Neural cell (in vitro differentiated cells): Measurements from ENCODE around the gene HSPA12A. TPM values are rescaled to one million over a fixed set of nuclear protein-coding genes. Genes with fewer than 3 reads are reported as not detected.

ENCODE experiments used
- H2AFZ ChIP-seq: fragments of 200-600, 300-800 bp; sonication (generic), shearing (Covaris generic); 2 replicates; pipeline ENCODE4 v1.6.0; 2014; ENCODE audit warnings: low read depth, mild to moderate bottlenecking, antibody characterized with exemption, low read length, moderate library complexity
- H3F3A ChIP-seq: fragments of 200-600 bp; shearing (Covaris generic); 2 replicates; pipeline ENCODE4 v1.6.1; 2016; ENCODE audit warnings: mild to moderate bottlenecking, moderate library complexity, mixed read lengths, antibody characterized with exemption, low read length; ENCODE audit not compliant: insufficient read depth, poor library complexity, severe bottlenecking
- H3K27ac ChIP-seq: fragments of 200-600, 300-800 bp; sonication (generic), shearing (Covaris generic); 2 replicates; pipeline ENCODE4 v1.5.1; 2014; ENCODE audit warnings: mild to moderate bottlenecking, low read length, moderate library complexity
- H3K27me3 ChIP-seq: fragments of 300-800, 200-600 bp; sonication (generic), shearing (Covaris generic); 2 replicates; pipeline ENCODE4 v1.6.0; 2014; ENCODE audit warnings: mild to moderate bottlenecking, low read depth, low read length, moderate library complexity; ENCODE audit not compliant: insufficient read depth
- H3K36me3 ChIP-seq: fragments of 300-800, 200-600 bp; sonication (generic), shearing (Covaris generic); 2 replicates; pipeline ENCODE4 v1.5.1; 2014; ENCODE audit warnings: mild to moderate bottlenecking, antibody characterized with exemption, low read length, moderate library complexity; ENCODE audit not compliant: insufficient read depth
- H3K4me2 ChIP-seq: fragments of 300-800, 200-600 bp; sonication (generic), shearing (Covaris generic); 2 replicates; pipeline ENCODE4 v1.6.0; 2014; ENCODE audit warnings: mild to moderate bottlenecking, low read length
- H3K4me3 ChIP-seq: fragments of 300-800, 200-600 bp; sonication (generic), shearing (Covaris generic); 2 replicates; pipeline ENCODE4 v1.5.1; 2014; ENCODE audit warnings: mild to moderate bottlenecking, low read length, moderate library complexity
- H3K79me2 ChIP-seq: fragments of 200-600 bp; shearing (Covaris generic); replicated peaks from 2 replicates; pipeline ENCODE4 v1.6.0; 2014; ENCODE audit warnings: mild to moderate bottlenecking, low read length, moderate library complexity; ENCODE audit not compliant: insufficient read depth
- H3K9ac ChIP-seq: fragments of 300-800, 200-600 bp; sonication (generic), shearing (Covaris generic); 2 replicates; pipeline ENCODE4 v1.6.1; 2016; ENCODE audit warnings: mild to moderate bottlenecking, low read length, mixed read lengths
- H3K9me2 ChIP-seq: fragments of 200-600 bp; shearing (Covaris generic); 2 replicates; pipeline ENCODE4 v1.6.1; 2016; ENCODE audit warnings: mild to moderate bottlenecking, low read length, mixed read lengths; ENCODE audit not compliant: insufficient read depth
- H3K9me3 ChIP-seq: fragments of 200-600, 300-800 bp; sonication (generic), shearing (Covaris generic); 2 replicates; pipeline ENCODE4 v1.6.1; 2016; ENCODE audit warnings: mild to moderate bottlenecking, mixed run types, low read length, moderate library complexity, mixed read lengths
- H4K20me1 ChIP-seq: fragments of 200-600 bp; shearing (Covaris generic); 2 replicates; pipeline ENCODE4 v1.6.1; 2016; ENCODE audit warnings: mild to moderate bottlenecking, mixed run types; ENCODE audit not compliant: insufficient read depth
- CTCF ChIP-seq: fragments of 450-650 bp; IDR thresholded peaks from 2 replicates; pipeline ENCODE4 v1.5.1; 2014; ENCODE audit warnings: antibody characterized with exemption, mild to moderate bottlenecking, moderate library complexity; ENCODE audit not compliant: poor library complexity, severe bottlenecking
- EP300 ChIP-seq: fragments of 450-650 bp; conservative IDR thresholded peaks from 2 replicates; pipeline ENCODE4 v1.6.1; 2014; ENCODE audit warnings: antibody characterized with exemption, mild to moderate bottlenecking, moderate library complexity; ENCODE audit not compliant: poor library complexity, severe bottlenecking
- EZH2 ChIP-seq: fragments of 200-600, 300-800 bp; shearing (Covaris generic), sonication (generic); IDR thresholded peaks from 2 replicates; pipeline ENCODE4 v1.6.1; 2014; ENCODE audit warnings: antibody characterized with exemption, low read length, borderline replicate concordance, mild to moderate bottlenecking; ENCODE audit not compliant: insufficient read depth, poor library complexity, severe bottlenecking
- MXI1 ChIP-seq: fragments of 450-650 bp; conservative IDR thresholded peaks from 2 replicates; pipeline ENCODE4 v1.6.1; 2014; ENCODE audit warnings: antibody characterized with exemption, mild to moderate bottlenecking; ENCODE audit not compliant: poor library complexity, severe bottlenecking
- POLR2AphosphoS5 ChIP-seq: IDR thresholded peaks from 2 replicates; pipeline ENCODE4 v1.6.1; 2012
- RAD21 ChIP-seq: fragments of 450-650 bp; conservative IDR thresholded peaks from 2 replicates; pipeline ENCODE4 v1.6.1; 2014; ENCODE audit warnings: antibody characterized with exemption, mild to moderate bottlenecking, moderate library complexity
- REST ChIP-seq: IDR thresholded peaks from 2 replicates; pipeline ENCODE4 v1.6.1; 2012; ENCODE audit warnings: borderline replicate concordance
- SMC3 ChIP-seq: fragments of 450-650 bp; conservative IDR thresholded peaks from 2 replicates; pipeline ENCODE4 v1.6.1; 2014; ENCODE audit warnings: antibody characterized with exemption, mild to moderate bottlenecking, moderate library complexity; ENCODE audit not compliant: poor library complexity
- TAF1 ChIP-seq: IDR thresholded peaks from 2 replicates; pipeline ENCODE4 v1.6.1; 2012; ENCODE audit warnings: low read depth
- polyA plus RNA-seq: library from polyadenylated mRNA; depleted of rRNA; stranded (reverse); fragments of >200 nt; gene quantifications from 2 replicates; pipeline ENCODE4 v1.2.3, GENCODE V29; 2014

HSPA12A gene
- polyA plus RNA-seq, 1 donor from 2014 or later, result 5.9 TPM

GRCh38 chr10:116710076-116710475, 32.3 kb downstream of the HSPA12A start:
- no peak for TF ChIP-seq MXI1
- TF ChIP-seq REST, result no peak
- no peak for TF ChIP-seq POLR2AphosphoS5
- no peak for TF ChIP-seq SMC3
- TF ChIP-seq EZH2, result no peak
- TF ChIP-seq CTCF, result no peak
- no peak for TF ChIP-seq TAF1
- TF ChIP-seq EP300, result no peak
- no peaks in the 10 kb centered on the region for H3K36me3 ChIP-seq
- H3K27ac ChIP-seq, result no peak overlapping the region
- no peak overlapping the region for H3K4me3 ChIP-seq
- H3K9me2 ChIP-seq, result no peaks in the 10 kb centered on the region
- H3K9me3 ChIP-seq, result no peaks in the 10 kb centered on the region
- H3K27me3 ChIP-seq, result no peaks in the 10 kb centered on the region
- H3K79me2 ChIP-seq, result no peaks in the 10 kb centered on the region
- H2AFZ ChIP-seq, result no peak overlapping the region
- H3K4me2 ChIP-seq, result no peak overlapping the region
- no peak overlapping the region for H3K9ac ChIP-seq
- H4K20me1 ChIP-seq, result no peaks in the 10 kb centered on the region
- H3F3A ChIP-seq, result no peaks in the 10 kb centered on the region

- no peaks in the 10 kb centered on the region for H3K9me3 ChIP-seq
- H3K9me2 ChIP-seq, result no peaks in the 10 kb centered on the region
- no peaks in the 10 kb centered on the region for H3K36me3 ChIP-seq
- no peaks in the 10 kb centered on the region for H3F3A ChIP-seq
- H3K4me3 ChIP-seq, result no peak overlapping the region
- TF ChIP-seq POLR2AphosphoS5 (no peak), MXI1 (no peak), TAF1 (no peak), SMC3 (no peak), CTCF (no peak), REST (no peak), EP300 (no peak), EZH2 (no peak), RAD21 (no peak)
- no peak overlapping the region for H3K27ac ChIP-seq
- H3K4me2 ChIP-seq, result no peak overlapping the region
- H3K27me3 ChIP-seq, result no peaks in the 10 kb centered on the region
- H4K20me1 ChIP-seq, result no peaks in the 10 kb centered on the region
- H3K9ac ChIP-seq, result no peak overlapping the region
- H2AFZ ChIP-seq, result no peak overlapping the region
- H3K79me2 ChIP-seq, result no peaks in the 10 kb centered on the region
Measured at GRCh38 chr10:116708877-116709276, 33.5 kb downstream of the HSPA12A start.
